ENCODE measurements around the gene PPIL1.
"Not testable (repeated sequence)": the region's sequence is repeated elsewhere in the genome, so short reads cannot be mapped to it uniquely, and the experiment has no call there.

PPIL1 gene

GRCh38 chr6:36874443-36875249, at the start of gene PPIL1:
Gene PPIL1 (minus strand): TSS chr6:36874803. CDS start chr6:36874772, 31 bp downstream.
- DNase-seq (ENCODE audit: low read depth in 1 of 2, low spot score in 1 of 2), result peak; percentile 66 to 74

GRCh38 chr6:36924131-36924530, 49.5 kb upstream of the PPIL1 start:
- no peak for DNase-seq (ENCODE audit: low read depth in 1 of 2, low spot score in 1 of 2)

DNA sequence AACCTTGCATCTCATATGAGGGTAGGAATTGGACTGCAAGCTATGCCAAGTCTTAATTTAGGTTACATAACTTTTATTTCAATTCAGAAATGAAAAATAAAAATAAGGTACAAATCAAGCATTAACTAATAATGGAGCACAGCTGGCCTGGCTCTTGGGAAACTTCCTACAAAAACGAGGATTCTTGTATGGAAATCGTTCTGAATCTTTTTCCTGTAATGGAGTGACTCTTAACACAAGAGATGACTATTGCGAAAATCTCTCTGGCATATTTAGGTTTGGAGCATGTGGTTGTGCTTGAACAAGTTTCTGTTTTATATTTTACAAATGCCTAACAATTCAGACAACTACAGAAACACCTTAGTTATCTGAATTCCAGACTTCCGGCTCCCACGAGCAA, 45.9 kb upstream of the PPIL1 start:
- DNase-seq (ENCODE audit: low read depth in 1 of 2, low spot score in 1 of 2), result no peak

- DNase-seq (ENCODE audit: low read depth in 1 of 2, low spot score in 1 of 2), result no peak
These were observed 45.4 kb upstream of the PPIL1 start for GRCh38 chr6:36920049-36920448.

DNA sequence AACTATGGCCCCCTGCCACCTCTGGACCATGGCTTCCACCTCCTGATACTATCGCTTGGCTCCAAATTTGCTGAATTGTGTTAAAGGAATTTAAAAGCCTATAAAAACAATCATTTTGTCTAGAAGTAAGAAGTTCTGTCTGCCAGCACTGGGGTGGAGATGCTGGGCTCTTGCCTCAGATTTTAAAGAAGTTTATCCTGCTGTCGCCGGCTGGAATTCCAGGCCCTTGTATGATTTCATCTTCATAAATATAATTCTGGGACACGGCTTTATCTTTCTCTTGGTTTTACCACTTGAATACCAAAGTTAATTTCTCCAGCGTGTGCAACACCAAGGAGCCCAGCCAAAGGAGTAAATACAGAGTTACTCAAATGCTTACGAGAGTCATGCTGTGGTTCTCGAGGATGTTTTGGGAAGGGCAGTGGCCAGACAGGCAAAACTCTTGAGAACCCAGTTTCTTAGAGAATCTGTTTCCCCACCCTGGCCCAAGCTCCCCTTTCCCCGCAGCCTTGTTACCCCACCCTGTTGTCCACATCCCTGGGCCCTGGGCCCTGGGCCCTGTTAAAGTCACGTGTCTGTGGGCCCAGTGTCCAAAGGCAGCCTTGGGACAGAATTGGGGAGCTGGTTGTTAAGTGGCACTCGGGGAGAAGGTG, 43.1 kb upstream of the PPIL1 start:
- DNase-seq (ENCODE audit: low read depth in 1 of 2, low spot score in 1 of 2), result no peak

DNA sequence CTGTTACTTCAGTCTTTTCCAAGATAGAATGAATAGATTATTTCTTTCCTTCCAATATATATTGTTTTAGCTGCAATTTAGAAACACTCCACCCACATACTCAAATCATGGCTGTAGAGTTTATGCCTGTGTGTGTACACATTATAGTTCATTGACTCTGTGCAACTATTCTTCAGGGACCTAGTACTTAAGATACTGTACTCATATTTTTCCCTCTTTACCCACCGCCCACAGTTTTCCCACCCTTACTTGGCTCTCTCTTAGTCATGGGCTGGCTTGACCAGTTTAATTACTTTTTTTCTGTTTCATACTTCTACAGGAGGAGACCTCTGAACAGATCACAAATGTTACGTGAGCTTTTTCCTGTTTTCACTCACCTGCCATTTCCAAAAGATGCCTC, 41.5 kb upstream of the PPIL1 start:
- no peak for DNase-seq (ENCODE audit: low read depth in 1 of 2, low spot score in 1 of 2)

GRCh38 chr6:36915599-36915998, 41.0 kb upstream of the PPIL1 start:
- DNase-seq (ENCODE audit: low read depth in 1 of 2, low spot score in 1 of 2), result no peak

DNA sequence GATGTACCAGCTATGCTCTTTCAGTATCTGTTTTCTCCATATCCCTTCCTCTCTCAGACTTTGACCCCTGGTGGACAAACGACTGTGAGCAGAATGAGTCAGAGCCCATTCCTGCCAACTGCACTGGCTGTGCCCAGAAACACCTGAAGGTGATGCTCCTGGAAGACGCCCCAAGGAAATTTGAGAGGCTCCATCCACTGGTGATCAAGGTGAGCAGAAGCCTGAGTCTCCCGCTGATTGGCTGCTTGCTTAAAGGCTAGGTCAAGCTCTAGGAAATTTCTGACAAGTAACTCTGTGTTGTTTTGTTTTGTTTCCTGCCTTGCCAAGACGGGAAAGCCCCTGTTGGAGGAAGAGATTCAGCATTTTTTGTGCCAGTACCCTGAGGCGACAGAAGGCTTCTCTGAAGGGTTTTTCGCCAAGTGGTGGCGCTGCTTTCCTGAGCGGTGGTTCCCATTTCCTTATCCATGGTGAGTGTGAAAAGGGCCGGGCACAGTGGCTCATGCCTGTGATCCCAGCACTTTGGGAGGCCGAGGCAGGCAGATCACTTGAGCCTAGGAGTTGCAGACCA, 39.7 kb upstream of the PPIL1 start:
- DNase-seq (ENCODE audit: low read depth in 1 of 2, low spot score in 1 of 2), result peak in 1 of 2 donors; percentile 13

DNA sequence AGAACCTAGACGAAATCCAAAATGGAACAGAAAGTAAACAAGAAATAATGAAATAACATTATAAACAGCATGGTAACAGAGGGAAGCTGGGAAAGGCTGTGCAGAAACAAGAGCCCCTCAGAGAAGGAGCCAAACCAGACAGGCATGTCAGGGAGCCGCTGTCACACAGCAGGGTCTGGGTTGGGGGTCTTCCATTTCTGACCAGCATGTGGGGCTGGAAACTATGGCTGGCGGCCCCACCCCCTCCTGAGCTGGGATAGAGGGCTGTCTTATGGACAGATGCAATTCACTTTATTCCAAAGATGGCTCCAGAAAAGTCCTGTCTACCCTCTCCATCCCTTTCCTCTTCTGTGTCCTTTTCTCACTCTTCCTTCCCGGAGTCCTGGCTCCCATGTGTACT, 38.5 kb upstream of the PPIL1 start:
- DNase-seq (ENCODE audit: low read depth in 1 of 2, low spot score in 1 of 2), result no peak

DNA sequence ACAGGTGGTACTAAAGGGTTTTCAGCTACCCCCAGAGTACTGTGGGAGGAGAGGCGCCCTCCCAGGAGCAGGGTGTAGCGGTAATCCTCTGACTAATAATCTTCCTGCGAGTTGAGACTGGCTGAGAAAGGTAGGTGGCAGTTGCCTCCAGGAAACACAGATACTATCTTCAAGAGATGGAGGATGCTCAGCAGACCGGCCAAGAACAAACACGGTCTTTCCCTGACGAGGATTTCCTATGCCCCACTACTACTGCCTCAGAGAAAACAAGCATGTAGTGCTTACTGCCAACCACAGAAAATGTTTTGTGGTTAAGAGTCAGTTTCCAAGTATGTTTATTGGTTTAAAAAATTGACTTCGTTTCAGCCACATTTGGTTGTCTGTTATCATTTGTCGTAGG, 38.0 kb upstream of the PPIL1 start:
- DNase-seq (ENCODE audit: low read depth in 1 of 2, low spot score in 1 of 2), result peak; percentile 18 to 38

- DNase-seq (ENCODE audit: low read depth in 1 of 2, low spot score in 1 of 2), result no peak
These were observed 37.4 kb upstream of the PPIL1 start for GRCh38 chr6:36912030-36912454.

DNA sequence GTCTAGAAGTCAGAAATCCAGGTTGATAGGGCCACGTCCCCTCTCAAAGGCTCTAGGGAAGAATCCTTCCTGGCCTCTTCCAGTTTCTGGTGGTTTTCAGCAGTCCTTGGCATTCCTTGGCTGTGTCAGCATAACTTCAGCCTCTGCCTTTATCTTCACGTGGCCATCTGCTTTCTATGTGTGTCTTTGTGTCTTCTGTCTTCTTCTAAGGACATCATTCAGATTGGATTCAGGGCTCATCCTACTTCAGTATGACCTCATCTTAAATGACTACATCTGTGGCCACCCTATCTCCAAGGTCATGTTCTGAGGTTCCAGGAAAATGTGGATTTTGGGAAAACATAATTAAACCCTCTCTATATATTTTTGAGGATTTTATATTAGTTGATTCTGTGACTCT, 34.1 kb upstream of the PPIL1 start:
- DNase-seq (ENCODE audit: low read depth in 1 of 2, low spot score in 1 of 2), result no peak

- DNase-seq (ENCODE audit: low read depth in 1 of 2, low spot score in 1 of 2), result no peak
These were observed 33.2 kb upstream of the PPIL1 start for GRCh38 chr6:36907781-36908180.

- DNase-seq (ENCODE audit: low read depth in 1 of 2, low spot score in 1 of 2), result no peak
These were observed 32.1 kb upstream of the PPIL1 start for GRCh38 chr6:36906539-36907325.

DNA sequence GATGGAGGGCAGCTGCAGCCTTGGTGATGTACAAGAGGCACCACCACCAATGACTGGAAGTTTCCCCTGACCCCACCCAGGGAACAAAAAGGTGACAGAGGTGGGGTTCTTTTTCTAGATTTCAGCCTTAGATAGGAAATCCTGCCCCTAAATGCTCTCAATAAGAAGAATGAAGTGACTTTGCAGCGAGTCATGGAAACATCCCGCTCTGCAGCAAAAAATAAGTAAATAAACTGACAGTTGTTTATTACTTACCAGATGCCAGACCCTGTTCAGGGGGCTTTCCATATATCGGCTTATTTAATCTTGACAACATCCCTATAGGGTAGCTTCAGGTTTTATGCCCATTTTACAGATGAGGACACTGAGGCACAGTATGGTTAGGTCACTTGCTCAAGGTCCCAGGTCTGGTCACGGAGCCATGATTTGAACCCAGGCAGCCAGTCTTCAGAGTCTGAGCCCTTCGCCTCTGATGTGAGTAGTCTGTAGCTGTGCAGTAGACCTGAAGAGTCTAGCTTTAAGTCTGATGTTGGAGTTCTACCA, 30.3 kb upstream of the PPIL1 start:
- DNase-seq (ENCODE audit: low read depth in 1 of 2, low spot score in 1 of 2), result no peak

- DNase-seq (ENCODE audit: low read depth in 1 of 2, low spot score in 1 of 2), result no peak
These were observed 29.5 kb upstream of the PPIL1 start for GRCh38 chr6:36904114-36904513.

DNA sequence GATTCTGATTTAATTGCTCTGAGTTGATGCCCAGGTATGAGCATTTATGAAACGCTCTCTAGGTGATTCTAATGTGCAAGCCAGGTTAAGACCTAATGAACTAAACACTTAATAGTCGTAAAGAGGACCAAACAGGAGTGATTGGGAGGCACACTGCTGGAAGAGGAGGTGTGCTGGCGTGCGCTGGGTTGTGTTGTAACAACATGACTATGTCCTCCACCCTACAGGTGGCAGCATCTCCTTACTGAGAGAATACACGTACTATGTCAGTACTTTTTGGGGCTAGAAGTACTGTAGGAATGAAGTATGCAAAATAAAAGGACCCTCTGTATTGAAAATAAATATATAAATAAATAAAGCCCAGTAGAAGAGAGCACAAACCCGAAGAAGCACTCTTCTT, 23.0 kb upstream of the PPIL1 start:
- DNase-seq (ENCODE audit: low read depth in 1 of 2, low spot score in 1 of 2), result no peak

- no peak for DNase-seq (ENCODE audit: low read depth in 1 of 2, low spot score in 1 of 2)
These were observed 19.7 kb upstream of the PPIL1 start for GRCh38 chr6:36893976-36894932.

DNA sequence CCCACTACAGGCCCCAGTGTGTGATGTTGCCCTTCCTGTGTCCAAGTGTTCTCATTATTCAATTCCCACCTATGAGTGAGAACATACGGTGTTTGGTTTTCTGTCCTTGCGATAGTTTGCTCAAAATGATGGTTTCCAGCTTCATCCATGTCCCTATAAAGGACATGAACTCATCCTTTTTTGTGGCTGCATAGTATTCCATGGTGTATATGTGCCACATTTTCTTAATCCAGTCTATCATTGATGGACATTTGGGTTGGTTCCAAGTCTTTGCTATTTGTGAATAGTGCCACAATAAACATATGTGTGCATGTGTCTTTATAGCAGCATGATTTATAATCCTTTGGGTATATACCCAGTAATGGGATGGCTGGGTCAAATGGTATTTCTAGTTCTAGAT, 16.6 kb upstream of the PPIL1 start:
- not testable (repeated sequence) for DNase-seq (ENCODE audit: low read depth in 1 of 2, low spot score in 1 of 2)

GRCh38 chr6:36890112-36890663, 15.6 kb upstream of the PPIL1 start:
- no peak for DNase-seq (ENCODE audit: low read depth in 1 of 2, low spot score in 1 of 2)
